Measurements from ENCODE around the gene RTBDN.

DNA sequence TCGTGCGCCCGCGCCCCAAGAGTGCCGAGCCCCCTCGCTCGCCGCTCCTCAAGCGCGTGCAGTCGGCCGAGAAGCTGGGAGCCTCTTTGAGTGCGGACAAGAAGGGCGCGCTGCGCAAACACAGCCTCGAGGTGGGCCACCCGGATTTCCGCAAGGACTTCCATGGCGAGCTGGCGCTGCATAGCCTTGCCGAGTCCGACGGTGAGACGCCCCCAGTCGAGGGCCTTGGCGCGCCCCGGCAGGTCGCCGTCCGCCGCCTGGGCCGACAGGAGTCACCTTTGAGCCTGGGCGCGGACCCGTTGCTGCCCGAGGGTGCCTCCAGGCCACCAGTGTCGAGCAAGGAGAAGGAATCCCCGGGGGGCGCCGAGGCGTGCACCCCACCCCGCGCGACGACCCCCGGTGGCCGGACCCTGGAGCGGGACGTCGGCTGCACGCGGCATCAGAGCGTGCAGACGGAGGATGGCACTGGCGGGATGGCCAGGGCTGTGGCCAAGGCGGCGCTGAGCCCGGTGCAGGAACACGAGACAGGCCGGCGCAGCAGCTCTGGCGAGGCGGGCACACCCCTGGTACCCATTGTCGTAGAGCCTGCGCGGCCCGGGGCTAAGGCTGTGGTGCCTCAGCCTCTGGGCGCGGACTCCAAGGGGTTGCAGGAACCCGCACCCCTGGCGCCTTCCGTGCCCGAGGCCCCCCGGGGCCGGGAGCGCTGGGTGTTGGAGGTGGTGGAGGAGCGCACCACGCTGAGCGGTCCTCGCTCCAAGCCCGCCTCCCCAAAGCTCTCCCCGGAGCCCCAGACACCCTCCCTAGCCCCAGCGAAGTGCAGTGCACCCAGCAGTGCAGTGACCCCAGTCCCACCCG lies 39.7 kb upstream of the RTBDN start:
- TF ChIP-seq, protein P1, sequence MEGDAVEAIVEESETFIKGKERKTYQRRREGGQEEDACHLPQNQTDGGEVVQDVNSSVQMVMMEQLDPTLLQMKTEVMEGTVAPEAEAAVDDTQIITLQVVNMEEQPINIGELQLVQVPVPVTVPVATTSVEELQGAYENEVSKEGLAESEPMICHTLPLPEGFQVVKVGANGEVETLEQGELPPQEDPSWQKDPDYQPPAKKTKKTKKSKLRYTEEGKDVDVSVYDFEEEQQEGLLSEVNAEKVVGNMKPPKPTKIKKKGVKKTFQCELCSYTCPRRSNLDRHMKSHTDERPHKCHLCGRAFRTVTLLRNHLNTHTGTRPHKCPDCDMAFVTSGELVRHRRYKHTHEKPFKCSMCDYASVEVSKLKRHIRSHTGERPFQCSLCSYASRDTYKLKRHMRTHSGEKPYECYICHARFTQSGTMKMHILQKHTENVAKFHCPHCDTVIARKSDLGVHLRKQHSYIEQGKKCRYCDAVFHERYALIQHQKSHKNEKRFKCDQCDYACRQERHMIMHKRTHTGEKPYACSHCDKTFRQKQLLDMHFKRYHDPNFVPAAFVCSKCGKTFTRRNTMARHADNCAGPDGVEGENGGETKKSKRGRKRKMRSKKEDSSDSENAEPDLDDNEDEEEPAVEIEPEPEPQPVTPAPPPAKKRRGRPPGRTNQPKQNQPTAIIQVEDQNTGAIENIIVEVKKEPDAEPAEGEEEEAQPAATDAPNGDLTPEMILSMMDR (IDR thresholded peaks at IDR 0.05) = no peak
- TF ChIP-seq POLR2A (IDR thresholded peaks at IDR 0.05) = no peak
